Stimulated activated CD4-positive, alpha-beta T cell treated with anti-CD3 and anti-CD28 coated beads, Interleukin-12 subunit alpha, Interleukin-12 subunit beta, amount 100 ng/mL, for 48 hours (primary cell): ENCODE results near the gene DHX40.
"Not testable (repeated sequence)": the region's sequence is repeated elsewhere in the genome, so short reads cannot be mapped to it uniquely, and the experiment has no call there.

ENCODE experiments used
- DNase-seq, 3 donors: peaks; one replicate each; pipeline ENCODE4 v3.0.0-alpha.2; 2020; ENCODE audit warnings: low read depth in 2 of 3, low spot score in 1 of 3

DHX40 gene

DNA sequence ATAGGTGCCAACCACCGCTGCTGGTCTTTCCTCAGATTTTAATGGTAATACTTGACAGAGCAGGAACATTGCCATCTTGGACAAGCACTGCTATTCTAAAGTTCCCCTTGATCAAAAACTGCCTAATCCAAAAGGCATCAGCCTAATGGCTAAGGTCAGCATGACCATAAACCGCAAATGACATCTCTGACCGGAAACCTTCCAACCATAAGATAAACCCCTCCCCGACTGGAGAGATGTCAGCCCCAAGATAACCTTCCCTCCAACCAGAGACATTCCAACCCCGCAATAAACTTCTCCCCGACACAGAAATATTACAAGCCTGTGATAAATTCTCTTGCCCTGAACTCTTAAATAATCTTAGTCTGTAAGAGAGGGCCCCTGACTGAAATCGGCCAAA is 7.4 kb upstream of the DHX40 start:
- no peak for DNase-seq

DNA sequence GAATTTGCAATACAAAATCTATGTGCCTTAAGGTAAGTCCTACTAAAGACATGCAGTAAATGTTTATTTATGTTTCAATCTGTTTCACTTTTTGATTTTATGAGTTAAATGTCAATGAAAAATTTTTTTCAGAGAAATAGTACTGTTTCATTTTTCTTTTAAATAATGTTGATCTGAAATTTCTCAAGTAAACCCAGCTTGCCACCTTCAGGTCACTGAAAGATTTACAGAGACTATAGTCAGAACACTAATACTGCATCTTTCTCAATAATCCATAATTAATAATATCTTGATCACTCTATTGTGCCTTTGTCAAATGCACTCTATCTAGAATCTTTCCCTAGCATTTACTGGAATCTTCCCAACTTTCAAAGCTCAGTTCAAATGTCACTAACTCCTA is 6.5 kb upstream of the DHX40 start:
- DNase-seq = no peak

DNA sequence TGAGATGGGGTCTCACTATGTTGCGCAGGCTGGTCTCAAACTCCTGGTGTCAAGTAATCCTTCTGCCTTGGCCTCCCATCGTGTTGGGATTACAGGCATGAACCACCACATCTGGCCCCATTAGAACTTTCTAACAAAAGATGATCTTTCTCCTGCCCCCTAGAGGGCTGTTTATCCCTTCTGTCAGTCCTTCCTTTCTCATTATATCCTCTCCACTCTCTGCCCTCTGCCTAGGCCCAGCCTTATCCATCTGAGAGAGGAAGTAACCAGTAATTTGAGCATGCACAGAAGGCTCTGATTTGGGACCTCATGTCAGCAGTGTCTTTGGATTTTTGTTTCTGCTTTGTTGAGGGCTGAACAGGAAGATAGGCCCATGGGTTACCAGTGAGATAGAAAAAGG is 4.4 kb upstream of the DHX40 start:
- DNase-seq = no peak

DNA sequence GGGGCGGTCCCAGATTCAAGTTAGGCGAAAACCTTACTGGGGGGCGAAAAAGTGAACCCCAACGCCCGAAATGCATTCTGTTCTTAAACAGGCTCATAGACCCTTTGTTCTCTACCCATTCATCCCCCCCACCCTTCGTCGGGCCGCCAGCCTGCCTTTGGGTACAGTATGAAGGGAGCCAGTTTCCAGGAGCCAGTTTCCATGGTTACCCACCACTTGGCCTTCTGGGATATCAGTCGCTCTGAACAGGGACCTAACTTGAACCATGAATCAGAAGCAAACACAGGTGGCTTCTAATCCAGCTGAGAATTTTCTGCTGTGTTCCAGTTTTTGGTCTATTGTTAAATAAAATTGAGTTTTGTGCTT is 532 bp downstream of the DHX40 start:
- DNase-seq = peak; percentile 33 to 40 (median 38)

GRCh38 chr17:59569151-59569550 is 3.7 kb downstream of the DHX40 start:
- DNase-seq = not testable (repeated sequence)

DNA sequence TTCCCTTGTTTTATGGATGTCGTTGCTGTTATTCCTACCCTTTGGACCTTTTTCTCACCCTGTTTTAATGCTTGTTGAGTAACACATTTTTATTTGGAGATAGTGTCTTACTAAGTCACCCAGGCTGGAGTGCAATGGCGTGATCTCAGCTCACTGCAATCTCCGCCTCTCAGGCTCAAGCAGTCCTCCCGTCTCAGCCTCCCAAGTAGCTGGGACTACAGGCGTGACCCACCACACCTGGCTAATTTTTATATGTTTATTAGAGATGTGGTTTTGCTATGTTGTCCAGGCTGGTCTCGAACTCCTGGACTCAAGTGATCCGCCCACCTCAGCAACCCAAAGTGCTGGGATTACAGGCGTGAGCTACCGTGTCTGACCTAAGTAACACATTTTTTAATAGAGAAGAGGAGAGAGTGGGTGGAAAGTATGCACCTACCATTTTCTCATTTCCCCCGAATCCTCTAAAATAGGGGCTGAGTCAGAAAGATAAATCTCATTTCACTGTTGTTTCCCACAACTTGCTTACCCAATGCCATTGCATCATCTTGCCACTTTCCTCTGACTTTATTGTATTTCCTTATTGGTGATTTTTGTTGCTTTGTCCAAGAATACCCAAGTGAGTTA is 7.0 kb downstream of the DHX40 start:
- DNase-seq = peak in 2 of 3 donors; percentile 19 to 27

DNA sequence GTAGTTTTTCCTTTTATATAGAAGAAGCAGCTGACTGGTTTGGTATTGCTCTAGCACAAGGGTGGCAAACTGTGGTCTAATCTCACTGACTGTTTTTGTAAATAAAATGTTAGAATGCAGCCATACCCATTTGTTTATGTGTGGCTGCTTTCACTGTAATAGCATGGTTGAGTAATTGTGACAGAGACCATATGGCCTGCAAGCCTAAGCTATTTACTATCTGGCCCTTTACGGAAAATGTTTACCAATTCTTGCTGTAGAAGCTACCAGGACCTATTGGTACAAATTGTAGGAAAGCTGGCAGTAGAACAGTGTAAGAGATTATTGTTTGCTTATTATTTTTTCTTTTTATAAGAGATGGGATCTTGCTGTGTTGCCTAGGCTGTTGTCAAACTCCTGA is 18.8 kb downstream of the DHX40 start:
- DNase-seq = not testable (repeated sequence)

DNA sequence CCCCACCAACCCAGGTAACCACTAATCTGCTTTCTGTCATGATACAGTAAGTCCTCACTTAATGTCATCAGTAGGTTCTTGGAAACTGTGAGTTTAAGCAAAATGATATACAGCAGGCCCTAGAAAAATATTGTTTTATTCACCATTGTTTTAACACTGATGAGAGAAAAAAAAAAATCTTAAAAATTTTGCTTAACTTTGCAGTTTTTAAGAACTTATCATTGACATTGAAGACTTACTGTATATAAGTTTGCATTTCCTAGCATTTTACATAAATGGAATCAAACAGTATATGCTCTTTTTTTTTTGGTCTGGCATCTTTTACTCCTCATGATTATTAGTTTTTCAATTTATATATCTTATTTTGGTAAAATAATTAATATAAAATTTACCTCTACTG is 34.8 kb downstream of the DHX40 start:
- DNase-seq = no peak

GRCh38 chr17:59601130-59601529 is 35.7 kb downstream of the DHX40 start:
- DNase-seq = no peak

DNA sequence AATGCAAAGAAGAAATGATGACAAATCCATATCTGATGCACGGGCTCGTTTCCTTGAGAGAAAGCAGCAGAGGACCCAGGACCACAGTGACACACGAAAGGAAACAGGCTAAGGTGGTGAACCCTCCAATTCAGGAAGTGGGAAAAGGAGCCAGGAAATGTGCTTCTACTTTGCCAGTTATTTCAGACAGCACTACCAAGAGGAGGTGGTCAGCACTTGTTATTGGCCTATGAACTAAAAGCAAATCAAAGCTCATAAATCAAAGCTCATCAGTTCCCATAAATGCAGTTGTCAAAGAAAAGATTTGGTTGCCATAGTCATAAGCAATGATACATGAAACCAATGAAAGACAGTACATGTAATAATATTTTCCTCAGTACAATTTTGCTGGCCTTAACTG is 41.7 kb downstream of the DHX40 start:
- no peak for DNase-seq

- DNase-seq = peak in 2 of 3 donors; percentile 37 to 38
These were observed 42.5 kb downstream of the DHX40 start for GRCh38 chr17:59607817-59608403.

DNA sequence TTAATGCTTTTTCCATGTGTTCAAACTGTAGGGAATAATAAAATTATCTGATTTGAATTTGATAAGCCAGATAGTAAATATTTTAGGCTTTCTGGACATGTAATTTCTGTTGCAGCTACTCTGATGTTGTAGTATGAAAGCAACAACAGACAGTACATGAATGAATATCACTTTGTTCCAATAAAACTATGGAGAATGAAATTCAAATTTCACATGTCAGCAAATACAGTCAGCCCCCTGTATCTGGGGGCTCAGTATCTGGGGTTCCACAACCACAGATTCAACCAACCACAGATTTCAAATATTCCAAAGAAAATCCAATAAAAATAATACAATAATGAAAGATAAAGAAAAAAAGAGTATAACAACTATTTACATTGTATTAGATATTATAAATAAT is 46.1 kb downstream of the DHX40 start:
- no peak for DNase-seq

DNA sequence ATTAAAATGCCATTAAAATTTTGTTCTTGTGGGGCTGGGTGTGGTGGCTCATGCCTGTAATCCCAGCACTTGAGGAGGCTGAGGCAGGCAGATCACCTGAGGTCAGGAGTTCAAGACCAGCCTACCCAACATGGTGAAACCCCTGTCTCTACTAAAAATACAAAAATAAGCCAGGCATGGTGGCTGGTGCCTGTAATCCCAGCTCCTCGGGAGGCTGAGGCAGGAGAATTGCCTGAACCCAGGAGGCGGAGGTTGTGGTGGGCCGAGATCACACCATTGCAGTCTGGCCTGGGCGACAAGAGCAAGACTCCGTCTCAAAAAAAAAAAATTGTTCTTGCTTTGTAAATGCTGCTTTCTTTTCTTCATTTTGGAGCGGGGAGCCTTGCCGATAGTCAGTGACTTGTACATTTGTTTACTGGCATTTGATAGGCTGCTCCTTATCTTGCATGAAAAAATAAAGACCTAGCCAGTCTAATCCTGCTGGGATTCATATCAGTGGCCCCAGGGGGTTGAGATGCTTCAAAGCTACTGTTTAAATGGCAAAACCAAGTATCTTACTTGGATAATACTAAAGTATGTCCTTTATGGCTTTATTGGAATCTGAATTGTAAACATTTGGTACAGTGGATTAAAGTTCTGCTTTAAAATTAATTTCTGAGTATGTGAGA is 51.0 kb downstream of the DHX40 start:
- DNase-seq = no peak

- no peak for DNase-seq
These were observed 51.8 kb downstream of the DHX40 start for GRCh38 chr17:59617156-59617732.

GRCh38 chr17:59619035-59619297 is 53.6 kb downstream of the DHX40 start:
- no peak for DNase-seq

DNA sequence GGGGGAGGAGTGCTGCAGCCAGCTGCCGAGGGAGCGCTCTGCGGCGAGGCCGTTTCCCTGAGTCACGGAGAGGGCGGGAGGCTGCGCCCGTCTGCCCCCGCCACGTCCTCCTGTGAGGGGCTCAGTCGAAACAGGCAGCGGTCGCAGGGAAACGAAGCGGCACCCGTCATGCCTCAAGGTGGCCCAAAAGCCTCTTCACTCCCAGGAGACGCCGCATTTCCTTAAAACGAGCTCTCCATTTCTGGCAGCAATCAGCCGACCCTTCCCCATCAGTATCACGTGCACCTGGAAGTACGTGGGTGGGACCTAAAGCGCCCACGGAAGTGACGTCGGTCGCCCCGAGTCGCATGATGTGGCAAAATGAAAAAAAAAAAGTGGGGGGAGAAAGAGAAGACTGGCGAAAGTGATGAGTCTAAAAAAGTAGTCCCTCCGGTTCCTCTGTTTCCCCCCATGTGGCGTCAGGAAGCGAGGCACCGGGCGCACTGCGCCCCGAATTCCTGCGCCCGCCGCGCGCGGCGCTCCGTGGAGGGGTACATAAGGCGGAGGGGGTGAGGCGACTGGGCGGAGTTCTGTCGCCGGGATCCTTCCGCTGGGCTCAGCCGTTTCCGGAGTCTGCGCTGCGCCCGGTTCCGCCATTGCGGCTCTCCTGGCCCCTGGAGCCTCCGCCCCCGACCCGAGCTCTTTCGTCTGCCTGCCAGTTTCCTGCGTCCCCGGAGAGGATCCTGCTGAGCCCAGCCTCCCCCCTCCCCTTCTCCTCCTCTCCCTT is 54.1 kb downstream of the DHX40 start, which contains the start of gene CLTC:
Gene CLTC (plus strand): TSS at position 598 of the 766 bp plus-strand sequence. CDS start 237 bp downstream, outside the sequence.
- DNase-seq = peak; percentile 84 to 93 (median 88)

- DNase-seq = no peak
These were observed 54.6 kb downstream of the DHX40 start for GRCh38 chr17:59620064-59620359.

DNA sequence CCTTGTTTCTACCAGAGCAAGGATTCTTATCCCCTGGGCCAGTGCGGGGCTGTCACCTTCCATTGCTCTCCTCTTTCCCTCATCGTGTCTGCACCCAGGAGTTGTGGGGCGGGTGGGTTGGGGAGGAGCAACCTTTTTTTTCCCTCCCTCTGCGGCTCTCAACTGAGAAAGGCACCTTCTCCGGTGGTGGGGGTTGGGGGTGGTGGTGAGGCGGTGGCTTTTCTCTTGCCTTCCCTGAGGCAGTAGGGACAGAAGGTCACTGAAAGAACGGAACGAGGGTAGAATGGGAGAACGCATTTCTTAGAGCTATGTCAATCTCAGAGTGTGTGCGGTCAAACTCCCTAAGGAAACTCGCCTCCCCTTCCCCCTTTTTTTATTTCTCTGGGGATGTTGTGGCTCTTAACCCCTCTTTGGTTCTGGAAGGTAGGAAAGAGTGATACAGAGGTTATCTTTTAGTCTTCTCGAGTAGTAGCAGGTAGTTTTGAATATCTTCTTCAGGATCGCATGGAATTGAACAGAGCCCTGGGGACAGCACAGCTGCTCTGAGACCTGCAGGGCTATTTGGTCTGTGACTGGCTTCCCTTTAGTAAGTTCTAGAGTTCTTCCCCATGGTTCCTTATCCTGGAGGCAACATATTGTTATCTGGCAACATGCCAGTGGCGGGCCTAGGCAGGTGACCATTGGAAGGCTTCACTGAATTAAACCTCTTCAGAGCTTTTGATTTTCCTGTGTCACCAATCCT is 55.3 kb downstream of the DHX40 start:
- DNase-seq = peak; percentile 37 to 54 (median 41)

GRCh38 chr17:59621771-59622170 is 56.4 kb downstream of the DHX40 start:
- no peak for DNase-seq

DNA sequence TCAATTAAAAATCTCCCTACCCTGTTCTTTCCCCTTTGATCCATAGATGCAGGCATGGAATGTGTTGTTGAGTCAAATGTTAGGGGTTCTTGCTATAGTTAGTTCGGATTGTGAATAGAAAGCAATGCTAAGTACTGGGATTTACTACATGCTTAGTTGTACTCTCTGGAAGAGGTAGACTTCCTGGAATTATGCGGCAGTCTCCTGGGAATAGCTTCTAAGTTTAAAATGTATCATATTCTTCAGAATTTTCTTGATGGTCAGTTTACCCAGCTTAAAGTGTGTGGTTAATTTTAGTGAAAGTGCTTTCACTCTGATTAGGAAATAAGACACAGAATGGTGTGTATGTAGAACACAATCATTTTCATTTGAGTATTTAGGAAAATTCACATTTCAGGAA is 57.7 kb downstream of the DHX40 start:
- DNase-seq = no peak

GRCh38 chr17:59626756-59627155 is 61.3 kb downstream of the DHX40 start:
- DNase-seq = no peak
